ENCODE data around the gene FOXRED2. TPM values are rescaled to one million over a fixed set of nuclear protein-coding genes. Genes with fewer than 3 reads are reported as not detected.

FOXRED2 gene
- total and polyA plus RNA-seq, 2 of the 8 experiments (the other 6 are each of a cell fraction or from before 2014, with no cell fraction given), result 11.5 to 27.8 TPM

DNA sequence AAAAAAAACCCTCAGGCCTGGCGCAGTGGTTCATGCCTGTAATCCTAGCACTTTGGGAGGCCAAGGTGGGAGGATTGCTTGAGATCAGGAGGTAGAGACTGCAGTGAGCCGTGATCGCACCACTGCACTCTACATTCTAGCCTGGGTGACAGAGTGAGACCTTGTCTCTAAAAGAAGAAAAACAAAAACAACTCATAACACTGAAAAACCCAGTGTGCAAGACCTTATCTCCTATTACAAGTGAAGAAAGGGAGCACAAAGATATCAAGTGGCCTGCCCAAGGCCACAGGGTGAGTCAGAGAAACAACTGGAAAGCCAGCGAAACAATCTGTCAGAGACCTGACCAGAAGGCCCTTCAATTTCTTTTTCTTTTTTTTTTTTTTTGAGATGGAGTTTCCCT, 27.9 kb downstream of the FOXRED2 start:
- no peak for FAIRE-seq
- WGBS, 2 experiments (ENCODE audit: extremely low coverage in 1 of 2, insufficient coverage in 1 of 2, insufficient read length in 1 of 2, insufficient replicate concordance in 2 of 2, low coverage in 1 of 2, low lambda C conversion rate in 2 of 2, missing lambda C conversion rate in 1 of 2), result 96% methylated on average over 4 of the region's 4 CpGs; no CpG with 5 or more reads in 1 of the 2 experiments

More for the DNA sequence above, 27.9 kb downstream of the FOXRED2 start:
- Histone ChIP-seq H3K4me1 (replicated peaks in 1 of 4; ENCODE audit: control insufficient read depth in 3 of 4, insufficient read depth in 4 of 4, low read length in 3 of 4) (peaks cover 0 to 5% (median 2%) of the 10 kb centered on the region in 4 experiments; a peak in 4 of 7 replicates), H3K4me2 (ENCODE audit: insufficient read depth in 1 of 2, low read depth in 2 of 2, low read length in 2 of 2) (no peak overlapping the region), H3K4ac (replicated peaks; ENCODE audit: insufficient read length, low read depth, low read length) (no peak overlapping the region), H3K14ac (ENCODE audit: insufficient read length) (no peak overlapping the region), H3K4me3 (ENCODE audit: extremely low read depth in 1 of 4, insufficient read depth in 2 of 4, low read depth in 3 of 4, low read length in 4 of 4) (no peak overlapping the region), H3K27me3 (replicated peaks in 1 of 4; ENCODE audit: control insufficient read depth in 3 of 4, extremely low read depth in 1 of 4, insufficient read depth in 3 of 4, low read length in 3 of 4) (peaks cover 0 to 5% (median 4%) of the 10 kb centered on the region in 4 experiments; a peak in 5 of 7 replicates), H3K9me3 (ENCODE audit: insufficient read depth in 2 of 2, low read depth in 1 of 2, low read length in 1 of 2) (no peaks in the 10 kb centered on the region), H4K5ac (ENCODE audit: insufficient read length, low read depth, low read length) (no peak overlapping the region), H2BK120ac (replicated peaks; ENCODE audit: low read depth, low read length) (no peak overlapping the region), H3K56ac (replicated peaks; ENCODE audit: insufficient read length, low read depth, low read length) (no peak overlapping the region), H2BK20ac (ENCODE audit: low read length) (no peak overlapping the region), H2BK12ac (ENCODE audit: low read depth, low read length) (no peak overlapping the region), H4K20me1 (replicated peaks in 1 of 2; ENCODE audit: control insufficient read depth in 1 of 2, insufficient read depth in 2 of 2, low read length in 2 of 2) (no peaks in the 10 kb centered on the region), H3K79me2 (ENCODE audit: control insufficient read depth in 1 of 2, insufficient read depth in 2 of 2, low read length in 2 of 2) (no peaks in the 10 kb centered on the region), H4K91ac (replicated peaks; ENCODE audit: insufficient read length, low read length) (no peak overlapping the region), H3K36me3 (ENCODE audit: control insufficient read depth in 2 of 4, insufficient read depth in 4 of 4, low read length in 3 of 4) (peaks cover 3 to 15% (median 11%) of the 10 kb centered on the region in 4 experiments; a peak in 7 of 8 replicates), H4K8ac (ENCODE audit: extremely low read depth, insufficient read depth, low read length) (no peak overlapping the region), H3K27ac (ENCODE audit: low read depth, low read length) (no peak overlapping the region), H2AK5ac (ENCODE audit: low read depth, low read length) (no peak overlapping the region), H3K18ac (ENCODE audit: extremely low read depth, low read length) (no peak overlapping the region), H2BK5ac (ENCODE audit: low read depth, low read length) (no peak overlapping the region), H3K23me2 (ENCODE audit: low read depth, low read length) (peaks cover 7% of the 10 kb centered on the region), H3K9ac (replicated peaks in 1 of 4; ENCODE audit: extremely low read depth in 1 of 4, low read depth in 3 of 4, low read length in 3 of 4) (no peak overlapping the region), H2BK15ac (ENCODE audit: low read length) (no peak overlapping the region), H3K23ac (ENCODE audit: insufficient read length) (no peak overlapping the region), H3K79me1 (ENCODE audit: low read depth, low read length) (no peaks in the 10 kb centered on the region), H2AFZ (ENCODE audit: low read length) (no peak overlapping the region)
- POLR2A ChIA-PET (ENCODE audit: partially characterized antibody), result interaction anchor here (1.1 to 2.2 kb wide), 2 partner anchors 10 to 21 kb away, joined by 3 to 4 read pairs; no protein-coding TSS in a partner anchor
- CTCF ChIA-PET (ENCODE audit: partially characterized antibody), result interaction anchor here (1.0 to 1.6 kb wide), 2 partner anchors 10 to 158 kb away, joined by 3 to 5 read pairs; no protein-coding TSS in a partner anchor
- no peak for DNase-seq (ENCODE audit: low read depth in 1 of 2, low spot score in 2 of 2)
- TF ChIP-seq BRCA1 (IDR thresholded peaks at IDR 0.05; ENCODE audit: low read depth, low read length) (no peak), RAD21 (IDR thresholded peaks at IDR 0.05 in 1 of 2, conservative IDR thresholded peaks at IDR 0.05 in 1 of 2; ENCODE audit: low read depth in 2 of 2, low read length in 2 of 2) (no peak), EP300 (IDR thresholded peaks at IDR 0.05; ENCODE audit: borderline replicate concordance in 1 of 2, low read depth in 2 of 2, low read length in 2 of 2) (no peak), POLR2AphosphoS5 (IDR thresholded peaks at IDR 0.05; ENCODE audit: low read depth, low read length) (no peak), SUZ12 (IDR thresholded peaks at IDR 0.05; ENCODE audit: low read length) (no peak), KDM1A (IDR thresholded peaks at IDR 0.05; ENCODE audit: borderline replicate concordance, low read length) (no peak), CEBPB (IDR thresholded peaks at IDR 0.05; ENCODE audit: low read depth, low read length) (no peak), KDM5A (IDR thresholded peaks at IDR 0.05; ENCODE audit: low read length) (no peak), SP1 (IDR thresholded peaks at IDR 0.05; ENCODE audit: low read depth, low read length) (no peak)
- TF ChIP-seq, protein P1, sequence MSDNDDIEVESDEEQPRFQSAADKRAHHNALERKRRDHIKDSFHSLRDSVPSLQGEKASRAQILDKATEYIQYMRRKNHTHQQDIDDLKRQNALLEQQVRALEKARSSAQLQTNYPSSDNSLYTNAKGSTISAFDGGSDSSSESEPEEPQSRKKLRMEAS (IDR thresholded peaks at IDR 0.05), result no peak
